LNCAP (cell line): ENCODE measurements around the gene ELMO1.

Source experiments
- CTCF ChIP-seq: fragments of 450-650 bp; IDR thresholded peaks from 2 replicates; pipeline ENCODE4 v1.5.1; 2017; ENCODE audit warnings: mild to moderate bottlenecking

Gene ELMO1

GRCh38 chr7:37109843-37110242 is 338.8 kb downstream of the ELMO1 start:
- TF ChIP-seq CTCF, result no peak

- TF ChIP-seq CTCF, result no peak
These were observed 339.5 kb downstream of the ELMO1 start for GRCh38 chr7:37109016-37109683.

- no peak for TF ChIP-seq CTCF
These were observed 340.0 kb downstream of the ELMO1 start for GRCh38 chr7:37108615-37109014.

GRCh38 chr7:37107047-37107750 is 341.5 kb downstream of the ELMO1 start:
- TF ChIP-seq CTCF, result no peak

GRCh38 chr7:37105762-37106161 is 342.9 kb downstream of the ELMO1 start:
- no peak for TF ChIP-seq CTCF

- TF ChIP-seq CTCF, result no peak
These were observed 343.7 kb downstream of the ELMO1 start for GRCh38 chr7:37104822-37105518.

GRCh38 chr7:37102518-37103137 is 346.0 kb downstream of the ELMO1 start:
- no peak for TF ChIP-seq CTCF
